HG03442 (cell line): ENCODE measurements around the gene NRBF2.
"Not testable (repeated sequence)": the region's sequence is repeated elsewhere in the genome, so short reads cannot be mapped to it uniquely, and the experiment has no call there.

ENCODE experiments used
- ATAC-seq: cut with Tn5 transposase; IDR thresholded peaks from one replicate; pipeline ENCODE4 v1.9.1; 2021; ENCODE audit warnings: mild to moderate bottlenecking, moderate library complexity; ENCODE audit not compliant: unreplicated experiment

The NRBF2 gene

GRCh38 chr10:63116452-63117072, 16.6 kb upstream of the NRBF2 start:
- ATAC-seq, result no peak

- ATAC-seq, result no peak
These were observed 14.1 kb upstream of the NRBF2 start for GRCh38 chr10:63119041-63119440.

GRCh38 chr10:63120554-63120953, 12.6 kb upstream of the NRBF2 start:
- no peak for ATAC-seq

- ATAC-seq, result no peak
These were observed 9.3 kb upstream of the NRBF2 start for GRCh38 chr10:63123727-63124362.

- no peak for ATAC-seq
These were observed 7.7 kb upstream of the NRBF2 start for GRCh38 chr10:63125459-63125858.

- ATAC-seq, result no peak
These were observed 4.7 kb upstream of the NRBF2 start for GRCh38 chr10:63128443-63128842.

GRCh38 chr10:63129888-63130287, 3.2 kb upstream of the NRBF2 start:
- ATAC-seq, result no peak

GRCh38 chr10:63132651-63133055, 475 bp upstream of the NRBF2 start:
- ATAC-seq, result no peak

GRCh38 chr10:63133821-63134557, 861 bp downstream of the NRBF2 start:
- no peak for ATAC-seq

- ATAC-seq, result no peak
These were observed 4.2 kb downstream of the NRBF2 start for GRCh38 chr10:63137306-63137705.

GRCh38 chr10:63140077-63140476, 6.9 kb downstream of the NRBF2 start:
- no peak for ATAC-seq

- no peak for ATAC-seq
These were observed 9.0 kb downstream of the NRBF2 start for GRCh38 chr10:63142136-63142535.

GRCh38 chr10:63143987-63144386, 10.9 kb downstream of the NRBF2 start:
- no peak for ATAC-seq

- no peak for ATAC-seq
These were observed 12.7 kb downstream of the NRBF2 start for GRCh38 chr10:63145782-63146181.

GRCh38 chr10:63146503-63146902, 13.4 kb downstream of the NRBF2 start:
- no peak for ATAC-seq

GRCh38 chr10:63150745-63151144, 17.6 kb downstream of the NRBF2 start:
- ATAC-seq, result no peak

- ATAC-seq, result not testable (repeated sequence)
These were observed 20.9 kb downstream of the NRBF2 start for GRCh38 chr10:63153868-63154545.

- no peak for ATAC-seq
These were observed 21.6 kb downstream of the NRBF2 start for GRCh38 chr10:63154546-63155387.

GRCh38 chr10:63155388-63156020, 22.4 kb downstream of the NRBF2 start:
- ATAC-seq, result no peak

- ATAC-seq, result no peak
These were observed 23.1 kb downstream of the NRBF2 start for GRCh38 chr10:63156236-63156635.
